CD4-positive, CD25-positive, alpha-beta regulatory T cell (primary cell): Measurements from ENCODE around the gene INSYN2A. TPM values are rescaled to one million over a fixed set of nuclear protein-coding genes. Genes with fewer than 3 reads are reported as not detected.

Experiments used
- ATAC-seq, 2 donors: fragments of 150-1000 bp; cut with Tn5 transposase; one replicate each; pipeline ENCODE4 v1.10.0; 2021; ENCODE audit warnings: low read depth in 2 of 2, moderate number of reproducible peaks in 2 of 2, moderate library complexity in 1 of 2
- DNase-seq, 3 donors: peaks; one replicate each; pipeline versions ENCODE4 v3.0.0 to v3.0.0-alpha.2; 2012 to 2022; ENCODE audit warnings: mixed read lengths in 1 of 3
- H3K27ac ChIP-seq: one replicate; pipeline ENCODE4 v1.7.0; 2013; ENCODE audit warnings: mild to moderate bottlenecking, low read length; ENCODE audit not compliant: insufficient read depth, poor library complexity, severe bottlenecking
- H3K27me3 ChIP-seq: one replicate; pipeline ENCODE4 v1.7.0; 2013; ENCODE audit warnings: low read length; ENCODE audit not compliant: control insufficient read depth, insufficient read depth
- H3K36me3 ChIP-seq: one replicate; pipeline ENCODE4 v1.7.0; 2013; ENCODE audit warnings: mild to moderate bottlenecking, low read length, moderate library complexity; ENCODE audit not compliant: control insufficient read depth, insufficient read depth
- H3K4me1 ChIP-seq: 2 replicates; pipeline ENCODE4 v1.7.0; 2013; ENCODE audit warnings: mild to moderate bottlenecking, low read length; ENCODE audit not compliant: insufficient read depth, control insufficient read depth, poor library complexity, severe bottlenecking
- H3K4me3 ChIP-seq: one replicate; pipeline ENCODE4 v1.7.0; 2013; ENCODE audit warnings: low read depth, mild to moderate bottlenecking, low read length, moderate library complexity
- H3K9me3 ChIP-seq, 2 experiments: 1 replicate in 1 of 2; 2 replicates in 1 of 2; pipeline ENCODE4 v1.7.0; 2013; ENCODE audit warnings: low read length in 2 of 2, mild to moderate bottlenecking in 1 of 2, moderate library complexity in 1 of 2; ENCODE audit not compliant: control insufficient read depth in 2 of 2
- H3K27ac Mint-ChIP-seq, 3 donors: one replicate each; pipeline ENCODE4 v1.8.0; 2020 to 2022; ENCODE audit warnings: mild to moderate bottlenecking in 3 of 3, mixed read lengths in 3 of 3, moderate library complexity in 2 of 3
- H3K27me3 Mint-ChIP-seq: one replicate; pipeline ENCODE4 v1.8.0; 2022; ENCODE audit warnings: mild to moderate bottlenecking, mixed read lengths
- H3K36me3 Mint-ChIP-seq: one replicate; pipeline ENCODE4 v1.8.0; 2020; ENCODE audit warnings: mixed read lengths
- H3K4me1 Mint-ChIP-seq, 4 donors: one replicate each; pipeline ENCODE4 v1.8.0; 2020 to 2022; ENCODE audit warnings: mixed read lengths in 4 of 4, mild to moderate bottlenecking in 1 of 4
- H3K4me3 Mint-ChIP-seq, 4 donors: one replicate each; pipeline ENCODE4 v1.8.0; 2020 to 2022; ENCODE audit warnings: mild to moderate bottlenecking in 4 of 4, mixed read lengths in 4 of 4, moderate library complexity in 3 of 4
- H3K9me3 Mint-ChIP-seq, 7 donors: one replicate each; pipeline ENCODE4 v1.8.0; 2020 to 2022; ENCODE audit warnings: mixed read lengths in 7 of 7, mild to moderate bottlenecking in 3 of 7, moderate library complexity in 2 of 7
- polyA plus RNA-seq, 4 donors: library from polyadenylated mRNA; unstranded; fragments of 300-500 nt; fragmentation: Illumina TruSeq; gene quantifications; one replicate each; pipeline ENCODE4 v1.2.3, GENCODE V29; 2021
- total RNA-seq: library from RNA; stranded (reverse); gene quantifications from one replicate; pipeline ENCODE4 v1.2.3, GENCODE V29; 2022

INSYN2A gene
- total and polyA plus RNA-seq, 5 donors from 2014 or later, result not detected

DNA sequence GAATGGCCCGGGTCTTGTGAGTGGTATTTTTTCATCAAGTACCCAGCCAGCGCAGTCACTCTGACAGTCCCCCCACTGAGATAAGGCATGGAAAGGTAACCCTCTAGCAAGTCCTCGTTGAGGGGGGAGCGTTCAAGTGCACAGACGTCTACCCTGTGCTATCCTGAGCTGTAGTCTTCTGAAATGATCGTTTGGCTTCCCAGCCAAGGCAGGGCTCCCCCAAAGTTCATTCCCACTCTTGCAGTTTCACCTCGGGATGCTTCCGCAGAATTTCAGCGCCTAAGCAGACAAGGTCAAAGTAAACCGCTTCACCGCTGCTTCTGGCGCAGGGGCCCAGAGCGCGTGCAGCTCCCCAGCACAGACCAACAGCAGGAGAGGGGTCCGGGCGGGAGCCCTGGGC is 1.8 kb downstream of the INSYN2A start:
- Histone ChIP-seq H3K36me3 (no peaks in the 10 kb centered on the region), H3K4me1 (no peaks in the 10 kb centered on the region), H3K4me3 (no peak overlapping the region), H3K27me3 (peaks cover 2% of the 10 kb centered on the region), H3K9me3 (no peaks in the 10 kb centered on the region), H3K27ac (no peak overlapping the region)
- no peak for DNase-seq
- H3K27ac Mint-ChIP-seq, result no peak overlapping the region
- no peak overlapping the region for H3K4me3 Mint-ChIP-seq
- H3K27me3 Mint-ChIP-seq, result peaks cover 18% of the 10 kb centered on the region
- peaks cover 0 to 3% (median 0%) of the 10 kb centered on the region in 4 donors for H3K4me1 Mint-ChIP-seq
- no peak for ATAC-seq
- H3K36me3 Mint-ChIP-seq, result no peaks in the 10 kb centered on the region
- peaks cover 0 to 5% (median 0%) of the 10 kb centered on the region in 7 donors for H3K9me3 Mint-ChIP-seq

DNA sequence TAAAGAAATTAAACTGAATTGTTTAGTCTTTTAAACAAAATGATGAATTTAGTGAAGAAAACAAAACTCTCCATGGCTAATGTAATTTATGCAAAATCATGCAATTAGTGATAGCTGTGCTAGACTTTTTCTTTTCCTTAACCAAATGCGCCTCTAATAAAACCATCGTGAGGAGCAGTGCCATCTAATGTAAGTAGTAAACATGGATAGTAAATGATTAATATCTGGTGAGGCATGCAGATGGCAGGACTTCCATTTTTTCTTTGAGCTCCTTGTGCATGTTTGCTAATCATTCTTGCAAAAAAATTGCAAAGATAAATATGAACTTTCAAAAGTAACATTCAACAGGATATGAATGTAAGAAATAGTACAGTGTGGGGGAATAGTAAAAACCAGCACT is 2.3 kb downstream of the INSYN2A start:
- Histone ChIP-seq H3K27me3 (peaks cover 2% of the 10 kb centered on the region), H3K4me1 (no peaks in the 10 kb centered on the region), H3K9me3 (no peaks in the 10 kb centered on the region), H3K4me3 (no peak overlapping the region), H3K36me3 (no peaks in the 10 kb centered on the region), H3K27ac (no peak overlapping the region)
- ATAC-seq (no peak), DNase-seq (no peak)
- H3K4me1 Mint-ChIP-seq, result peaks cover 0 to 3% (median 0%) of the 10 kb centered on the region in 4 donors
- H3K27me3 Mint-ChIP-seq, result peaks cover 18% of the 10 kb centered on the region
- no peaks in the 10 kb centered on the region for H3K36me3 Mint-ChIP-seq
- H3K4me3 Mint-ChIP-seq, result no peak overlapping the region
- peaks cover 0 to 5% (median 0%) of the 10 kb centered on the region in 7 donors for H3K9me3 Mint-ChIP-seq
- no peak overlapping the region for H3K27ac Mint-ChIP-seq

DNA sequence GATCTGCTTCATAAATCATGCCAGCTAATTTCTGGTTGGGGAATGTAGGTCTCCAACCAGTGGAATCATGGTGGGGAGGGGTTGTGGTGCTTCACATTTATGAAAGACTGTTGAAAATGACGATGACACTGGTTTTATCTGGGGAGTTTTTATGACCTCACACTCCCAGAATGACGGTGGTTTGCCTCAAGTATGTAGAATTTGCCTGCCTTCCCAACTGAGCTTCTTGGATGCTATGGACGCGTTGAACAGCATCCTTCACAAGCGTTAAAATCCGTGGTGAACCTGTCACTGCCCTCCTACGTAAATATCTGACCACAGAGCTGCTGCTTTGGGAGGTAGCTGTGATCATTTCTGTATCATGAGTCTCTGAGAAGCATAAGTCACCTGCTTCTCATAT is 3.3 kb downstream of the INSYN2A start:
- no peak overlapping the region for H3K4me3 Mint-ChIP-seq
- H3K27me3 Mint-ChIP-seq, result peaks cover 9% of the 10 kb centered on the region

DNA sequence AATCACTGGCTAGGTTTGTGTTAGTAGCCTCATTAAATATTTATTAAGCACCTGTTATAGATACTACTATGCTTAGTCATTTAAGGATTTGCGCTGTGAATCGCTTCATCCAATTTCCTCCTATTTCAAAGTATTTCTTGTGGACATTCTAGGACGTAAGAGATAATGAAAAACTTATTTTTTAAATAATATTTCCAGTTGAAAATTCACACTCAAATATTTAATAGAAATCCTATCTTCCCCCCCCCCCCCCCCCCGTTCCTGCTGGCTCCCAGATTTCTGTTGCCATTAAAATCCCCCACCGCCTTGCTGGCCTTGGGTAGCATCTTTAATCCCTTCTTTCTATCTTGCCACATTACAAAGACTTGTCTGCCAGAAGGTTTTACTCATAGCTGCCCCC is 6.0 kb downstream of the INSYN2A start:
- Histone ChIP-seq H3K4me1 (no peaks in the 10 kb centered on the region), H3K27me3 (peaks cover 2% of the 10 kb centered on the region), H3K36me3 (no peaks in the 10 kb centered on the region), H3K27ac (no peak overlapping the region), H3K9me3 (no peaks in the 10 kb centered on the region), H3K4me3 (no peak overlapping the region)
- H3K4me1 Mint-ChIP-seq, result no peaks in the 10 kb centered on the region
- no peak for ATAC-seq
- peaks cover 6% of the 10 kb centered on the region for H3K27me3 Mint-ChIP-seq
- no peak for DNase-seq
- no peak overlapping the region for H3K4me3 Mint-ChIP-seq
- no peak overlapping the region for H3K27ac Mint-ChIP-seq
- no peaks in the 10 kb centered on the region for H3K36me3 Mint-ChIP-seq
- peaks cover 0 to 3% (median 0%) of the 10 kb centered on the region in 7 donors for H3K9me3 Mint-ChIP-seq

More for the DNA sequence above, 3.3 kb downstream of the INSYN2A start:
- Mint-ChIP-seq H3K27ac (no peak overlapping the region), H3K9me3 (peaks cover 0 to 5% (median 0%) of the 10 kb centered on the region in 7 donors), H3K4me1 (peaks cover 0 to 3% (median 0%) of the 10 kb centered on the region in 4 donors), H3K36me3 (no peaks in the 10 kb centered on the region)
- no peak for DNase-seq
- H3K4me1 ChIP-seq, result no peaks in the 10 kb centered on the region
- H3K9me3 ChIP-seq, result no peaks in the 10 kb centered on the region
- no peaks in the 10 kb centered on the region for H3K36me3 ChIP-seq
- no peak overlapping the region for H3K27ac ChIP-seq
- H3K4me3 ChIP-seq, result no peak overlapping the region
- ATAC-seq, result no peak
- H3K27me3 ChIP-seq, result peaks cover 2% of the 10 kb centered on the region

DNA sequence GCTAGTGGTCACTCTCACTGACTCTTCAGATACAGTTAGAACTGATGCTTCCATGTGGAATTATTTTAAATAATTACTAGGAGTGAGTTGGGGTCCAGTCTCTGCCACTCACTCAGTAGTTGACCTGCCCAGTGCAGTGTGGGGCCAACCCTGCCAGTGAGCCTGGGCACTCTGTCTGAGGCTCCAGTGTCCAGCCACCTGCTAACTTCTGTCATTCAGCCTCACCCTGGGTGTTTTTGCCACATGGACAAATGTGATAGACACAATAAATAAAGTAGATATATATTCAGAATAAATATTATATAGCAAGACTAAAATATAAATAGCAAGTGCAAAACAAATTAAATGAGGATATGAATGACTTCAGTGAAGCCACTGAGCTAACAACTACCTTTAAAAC is 7.2 kb downstream of the INSYN2A start:
- Histone ChIP-seq H3K27ac (no peak overlapping the region), H3K27me3 (no peaks in the 10 kb centered on the region), H3K4me1 (no peaks in the 10 kb centered on the region), H3K36me3 (no peaks in the 10 kb centered on the region), H3K9me3 (no peaks in the 10 kb centered on the region), H3K4me3 (no peak overlapping the region)
- H3K4me1 Mint-ChIP-seq, result no peaks in the 10 kb centered on the region
- peaks cover 6% of the 10 kb centered on the region for H3K27me3 Mint-ChIP-seq
- no peaks in the 10 kb centered on the region for H3K36me3 Mint-ChIP-seq
- ATAC-seq, result no peak
- peaks cover 0 to 4% (median 0%) of the 10 kb centered on the region in 7 donors for H3K9me3 Mint-ChIP-seq
- no peak overlapping the region for H3K4me3 Mint-ChIP-seq
- no peak overlapping the region for H3K27ac Mint-ChIP-seq
- no peak for DNase-seq

DNA sequence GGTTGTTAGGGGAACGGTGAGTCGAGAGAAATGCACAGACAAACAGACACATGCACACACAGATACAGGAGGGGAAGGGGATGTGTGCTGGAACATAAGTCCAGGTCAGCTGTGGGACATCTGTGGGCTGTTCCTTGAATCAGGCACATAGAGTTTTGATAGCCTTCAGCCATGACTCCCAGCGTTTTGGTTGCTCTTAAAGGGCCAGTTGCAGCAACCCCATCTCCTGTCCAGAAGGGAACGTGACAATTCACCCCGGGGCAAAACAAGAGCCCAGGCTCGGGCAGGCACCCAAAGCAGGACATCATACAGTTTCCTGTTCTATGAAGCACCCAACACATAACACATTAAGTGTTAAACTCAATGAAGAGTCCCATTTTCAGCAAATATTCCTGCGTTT is 9.6 kb downstream of the INSYN2A start:
- Histone ChIP-seq H3K4me1 (no peaks in the 10 kb centered on the region), H3K4me3 (no peak overlapping the region), H3K9me3 (no peaks in the 10 kb centered on the region), H3K27ac (no peak overlapping the region), H3K36me3 (no peaks in the 10 kb centered on the region), H3K27me3 (no peaks in the 10 kb centered on the region)
- H3K4me1 Mint-ChIP-seq, result no peaks in the 10 kb centered on the region
- ATAC-seq, result no peak
- no peak overlapping the region for H3K4me3 Mint-ChIP-seq
- H3K36me3 Mint-ChIP-seq, result no peaks in the 10 kb centered on the region
- no peak for DNase-seq
- H3K9me3 Mint-ChIP-seq, result peaks cover 0 to 4% (median 0%) of the 10 kb centered on the region in 7 donors
- H3K27ac Mint-ChIP-seq, result no peak overlapping the region
- no peaks in the 10 kb centered on the region for H3K27me3 Mint-ChIP-seq

DNA sequence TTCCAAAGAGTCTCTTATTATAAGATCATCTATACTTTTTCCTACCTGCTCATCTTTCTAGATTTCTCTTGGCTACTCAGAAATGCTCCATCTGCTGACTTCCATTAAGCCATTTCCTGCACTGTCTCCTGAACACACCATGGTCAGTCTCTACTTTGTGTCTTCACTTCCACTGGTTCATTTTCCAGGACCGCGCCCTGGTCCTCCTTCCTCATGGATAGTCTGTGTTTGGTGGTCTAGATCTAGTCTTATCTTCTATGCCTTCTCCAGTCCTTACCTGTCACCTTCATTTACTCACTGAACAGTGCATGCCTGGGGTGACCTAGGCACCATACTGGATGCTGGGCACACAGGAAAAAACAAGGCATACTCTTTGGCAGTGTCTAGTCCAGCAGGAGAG is 11.8 kb downstream of the INSYN2A start:
- ATAC-seq (no peak), DNase-seq (no peak)
- Mint-ChIP-seq H3K27me3 (no peaks in the 10 kb centered on the region), H3K27ac (no peak overlapping the region), H3K36me3 (no peaks in the 10 kb centered on the region), H3K4me3 (no peak overlapping the region), H3K9me3 (peaks cover 0 to 4% (median 0%) of the 10 kb centered on the region in 7 donors), H3K4me1 (no peaks in the 10 kb centered on the region)
- Histone ChIP-seq H3K27me3 (no peaks in the 10 kb centered on the region), H3K36me3 (no peaks in the 10 kb centered on the region), H3K9me3 (no peaks in the 10 kb centered on the region), H3K4me1 (no peaks in the 10 kb centered on the region), H3K27ac (no peak overlapping the region), H3K4me3 (no peak overlapping the region)

DNA sequence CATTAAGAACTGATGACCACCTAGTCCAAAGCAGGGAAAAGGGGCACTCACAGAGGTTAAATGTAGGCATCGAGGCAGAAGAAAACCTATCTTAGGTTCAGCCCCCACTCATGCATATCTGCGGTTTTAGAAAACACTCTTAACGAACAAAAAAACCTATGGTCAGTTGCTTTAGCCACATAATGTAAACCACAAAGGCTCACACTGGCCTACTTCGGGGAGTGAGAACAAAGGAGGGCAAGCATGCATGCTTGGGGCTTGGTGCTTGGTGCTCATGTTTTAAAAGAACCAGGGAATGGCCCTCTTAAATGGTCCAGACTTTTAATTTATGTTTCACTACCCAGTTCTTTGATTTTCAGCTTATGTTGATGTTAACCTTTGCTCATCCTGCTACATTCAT is 14.2 kb downstream of the INSYN2A start:
- Mint-ChIP-seq H3K36me3 (no peaks in the 10 kb centered on the region), H3K9me3 (peaks cover 0 to 4% (median 0%) of the 10 kb centered on the region in 7 donors), H3K27ac (no peak overlapping the region), H3K27me3 (no peaks in the 10 kb centered on the region), H3K4me3 (no peak overlapping the region), H3K4me1 (no peaks in the 10 kb centered on the region)
- Histone ChIP-seq H3K36me3 (no peaks in the 10 kb centered on the region), H3K4me3 (no peak overlapping the region), H3K27ac (no peak overlapping the region), H3K9me3 (no peaks in the 10 kb centered on the region), H3K27me3 (no peaks in the 10 kb centered on the region), H3K4me1 (no peaks in the 10 kb centered on the region)
- no peak for DNase-seq
- no peak for ATAC-seq
